ENCODE results near the gene TIMM17B. TPM values are rescaled to one million over a fixed set of nuclear protein-coding genes. Genes with fewer than 3 reads are reported as not detected.

The TIMM17B gene
- total RNA-seq, result 32.7 and 34.2 TPM in 2 replicates

DNA sequence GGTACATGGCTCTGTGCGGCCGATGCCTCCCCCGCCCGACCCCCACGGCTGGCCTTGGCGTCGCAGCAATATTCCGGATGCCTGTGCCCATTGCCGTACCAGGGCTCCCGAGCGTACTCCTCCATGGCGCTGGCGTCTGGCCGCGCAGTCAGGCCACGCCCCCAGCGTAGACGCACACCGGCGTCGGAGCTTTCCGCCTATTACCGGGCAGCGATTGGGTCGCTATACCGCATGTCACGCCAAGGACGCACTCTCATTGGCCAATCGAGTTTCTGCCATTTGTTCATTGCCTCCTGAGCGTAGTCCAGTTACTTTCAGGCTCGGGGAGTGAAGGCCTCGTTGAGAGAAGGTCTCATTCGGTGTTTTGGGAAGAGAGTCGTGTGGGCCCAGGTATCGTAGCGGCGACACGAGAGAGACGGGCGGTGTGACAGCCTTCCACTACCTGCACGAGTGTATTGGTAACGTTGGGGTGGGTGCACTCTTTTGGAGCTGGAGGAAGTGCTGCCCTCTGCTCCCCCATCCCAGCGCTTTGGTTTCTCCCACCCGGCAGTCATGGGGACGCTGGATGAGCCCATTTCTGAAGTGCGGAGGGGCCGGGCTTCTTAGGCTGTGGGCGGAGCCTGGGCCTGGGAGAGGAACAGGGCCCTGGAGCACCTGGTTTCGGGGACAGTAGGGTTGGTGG lies at the start of gene TIMM17B, which contains the start of gene PQBP1:
TIMM17B (minus strand) TSS at position 144 of the 682 bp plus-strand sequence; CDS start at position 125, 19 bp downstream.
PQBP1 (plus strand) TSS at position 306 of the 682 bp plus-strand sequence. CDS start 580 bp downstream, outside the sequence.
- peak; percentile 68 for DNase-seq (ENCODE audit: extremely low read depth, low read depth, low spot score)

DNA sequence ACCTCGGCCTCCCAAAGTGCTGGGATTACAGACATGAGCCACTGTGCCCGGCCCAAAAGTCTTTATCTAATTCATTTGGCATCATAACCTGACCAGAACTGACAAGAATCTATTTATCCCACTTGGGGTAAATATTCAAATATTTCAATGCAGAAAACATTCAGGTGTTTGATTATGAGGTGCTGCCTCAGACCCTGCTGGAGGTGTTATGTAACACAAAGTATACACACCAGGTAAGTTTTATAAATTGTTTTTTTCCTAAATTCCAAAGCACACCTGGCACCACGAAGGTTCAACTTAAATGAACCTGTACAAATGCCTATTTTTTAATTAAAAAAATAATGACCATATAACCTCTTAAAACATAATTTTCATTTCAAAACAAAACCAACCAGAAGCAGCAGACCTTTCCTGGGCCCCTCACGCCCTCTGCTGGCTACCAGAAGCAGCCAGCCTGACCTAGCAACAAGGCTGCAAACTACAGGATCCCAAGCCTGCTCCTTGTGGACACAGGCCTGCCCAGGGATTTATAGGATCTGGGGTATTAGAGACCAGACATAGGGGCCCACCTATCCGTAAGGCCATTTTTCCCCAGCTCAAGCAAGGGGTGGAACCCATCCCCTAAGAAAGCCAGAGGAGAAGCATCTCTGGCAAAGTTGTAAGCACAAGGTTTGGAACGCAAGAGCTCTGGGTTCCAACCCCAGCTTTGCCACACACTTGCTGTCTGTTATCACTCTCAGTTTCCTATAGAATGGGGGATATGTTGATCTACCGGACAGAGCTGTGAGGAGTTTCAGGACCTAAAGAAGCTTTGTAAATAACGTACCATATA lies 48.2 kb upstream of the TIMM17B start:
- no peak for DNase-seq (ENCODE audit: extremely low read depth, low read depth, low spot score)

DNA sequence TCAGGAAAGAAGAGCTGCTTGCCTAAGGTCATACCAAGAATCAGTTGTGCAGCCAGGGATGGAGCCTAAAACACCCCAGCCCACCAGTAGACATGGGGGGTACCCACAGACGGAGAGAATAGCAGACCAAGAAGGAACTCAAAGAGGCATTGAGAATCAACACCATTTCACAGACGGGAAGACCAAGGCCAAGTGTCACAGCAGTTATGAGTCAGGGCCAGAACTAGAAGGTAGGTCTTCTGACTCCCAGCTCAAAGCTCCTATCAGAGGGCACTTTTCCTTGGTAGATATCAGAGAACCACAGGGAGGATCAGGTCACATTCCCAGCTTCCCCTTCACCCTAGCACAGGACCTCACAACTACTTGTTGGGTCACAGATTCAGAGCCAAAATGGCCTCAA lies 45.3 kb upstream of the TIMM17B start:
- no peak for DNase-seq (ENCODE audit: extremely low read depth, low read depth, low spot score)

DNA sequence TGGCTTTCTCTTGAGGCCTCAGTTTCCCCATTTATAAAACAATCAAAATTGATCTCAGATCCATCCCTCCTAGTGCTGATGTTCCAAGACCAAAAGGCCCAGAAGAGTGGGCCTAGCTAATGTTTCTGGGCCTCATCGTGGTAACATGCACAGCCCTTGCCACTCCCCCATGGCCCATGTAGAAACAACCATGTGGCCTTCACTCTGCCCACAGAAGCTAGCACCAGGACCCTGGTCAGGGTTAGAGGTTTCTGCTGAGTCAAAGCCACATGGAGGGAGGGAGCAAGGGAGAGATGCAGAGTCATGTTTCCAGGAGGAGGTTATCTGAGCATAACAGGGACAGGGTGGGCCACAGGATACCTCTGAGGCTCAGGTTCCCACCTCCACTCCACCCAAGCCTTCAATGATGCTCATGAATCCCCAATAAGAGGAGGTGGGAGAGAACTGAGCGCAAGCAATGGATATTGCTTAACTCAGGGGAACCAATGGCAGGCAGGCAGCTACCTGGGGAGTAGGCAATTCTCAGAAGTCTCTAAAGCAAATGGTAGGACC lies 42.9 kb upstream of the TIMM17B start:
- DNase-seq (ENCODE audit: extremely low read depth, low read depth, low spot score), result no peak

DNA sequence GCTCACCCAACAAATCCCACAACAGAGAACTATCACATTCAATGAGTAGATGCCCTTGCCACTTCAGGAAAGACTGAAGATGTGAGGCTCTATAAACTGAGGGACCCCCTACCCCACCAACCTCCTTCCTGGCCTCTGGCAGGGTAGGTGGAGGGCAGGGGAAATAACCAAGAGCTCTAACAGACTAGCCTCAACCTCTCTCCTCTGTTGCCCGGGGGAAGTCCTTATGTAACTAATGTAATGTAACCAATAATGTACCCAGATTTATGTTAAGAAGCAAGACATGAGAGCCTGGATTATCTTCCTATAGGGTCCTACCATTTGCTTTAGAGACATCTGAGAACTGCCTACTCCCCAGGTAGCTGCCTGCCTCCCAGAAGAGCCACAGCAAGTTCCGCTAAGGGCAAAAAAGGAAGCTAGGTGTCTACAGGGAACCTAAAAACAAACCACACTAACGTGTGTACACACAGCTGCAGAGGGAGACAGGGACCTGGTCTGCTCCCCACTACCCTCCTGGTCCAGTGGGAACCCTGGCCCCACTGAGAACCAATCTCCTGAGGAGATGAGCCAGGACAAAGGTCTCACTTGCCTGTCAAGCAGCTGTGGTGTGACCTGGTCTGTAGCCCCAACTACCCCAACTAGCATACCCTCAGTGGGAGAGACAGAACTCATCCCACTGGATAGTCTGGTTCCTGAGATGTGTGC lies 42.1 kb upstream of the TIMM17B start:
- no peak for DNase-seq (ENCODE audit: extremely low read depth, low read depth, low spot score)

DNA sequence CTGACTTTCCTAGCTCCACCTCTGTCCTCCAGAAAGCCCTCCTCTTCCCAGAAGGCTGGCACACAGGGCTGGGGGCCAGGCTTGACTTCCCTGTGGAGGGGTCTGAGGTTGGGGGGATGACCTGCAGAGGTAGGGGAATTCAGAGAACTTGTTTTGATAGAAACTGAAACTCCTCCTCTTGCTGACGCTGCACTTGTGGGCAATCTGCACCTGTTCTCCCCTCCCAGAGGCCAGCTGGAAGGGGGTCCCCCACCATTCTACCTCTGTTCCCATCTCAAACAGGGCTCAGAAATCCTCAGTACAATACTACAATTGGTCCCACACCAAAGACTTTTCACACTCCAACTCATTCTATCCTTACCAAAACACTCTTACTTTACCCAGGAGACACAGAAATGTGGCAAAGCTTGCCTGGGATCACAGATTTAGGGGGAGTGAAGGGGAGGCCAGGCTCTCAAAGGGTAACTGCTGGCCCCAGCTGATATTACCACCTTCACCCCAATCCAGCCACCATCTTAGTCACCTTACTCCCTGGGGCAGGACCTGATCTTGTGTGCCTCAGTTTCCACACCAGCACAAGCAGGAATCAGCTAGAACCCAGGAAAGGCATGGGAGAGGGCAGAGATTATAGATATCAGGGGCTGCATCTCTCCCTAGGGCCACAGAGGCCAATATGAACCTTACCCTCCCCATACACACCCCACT lies 41.3 kb upstream of the TIMM17B start:
- DNase-seq (ENCODE audit: extremely low read depth, low read depth, low spot score), result no peak

DNA sequence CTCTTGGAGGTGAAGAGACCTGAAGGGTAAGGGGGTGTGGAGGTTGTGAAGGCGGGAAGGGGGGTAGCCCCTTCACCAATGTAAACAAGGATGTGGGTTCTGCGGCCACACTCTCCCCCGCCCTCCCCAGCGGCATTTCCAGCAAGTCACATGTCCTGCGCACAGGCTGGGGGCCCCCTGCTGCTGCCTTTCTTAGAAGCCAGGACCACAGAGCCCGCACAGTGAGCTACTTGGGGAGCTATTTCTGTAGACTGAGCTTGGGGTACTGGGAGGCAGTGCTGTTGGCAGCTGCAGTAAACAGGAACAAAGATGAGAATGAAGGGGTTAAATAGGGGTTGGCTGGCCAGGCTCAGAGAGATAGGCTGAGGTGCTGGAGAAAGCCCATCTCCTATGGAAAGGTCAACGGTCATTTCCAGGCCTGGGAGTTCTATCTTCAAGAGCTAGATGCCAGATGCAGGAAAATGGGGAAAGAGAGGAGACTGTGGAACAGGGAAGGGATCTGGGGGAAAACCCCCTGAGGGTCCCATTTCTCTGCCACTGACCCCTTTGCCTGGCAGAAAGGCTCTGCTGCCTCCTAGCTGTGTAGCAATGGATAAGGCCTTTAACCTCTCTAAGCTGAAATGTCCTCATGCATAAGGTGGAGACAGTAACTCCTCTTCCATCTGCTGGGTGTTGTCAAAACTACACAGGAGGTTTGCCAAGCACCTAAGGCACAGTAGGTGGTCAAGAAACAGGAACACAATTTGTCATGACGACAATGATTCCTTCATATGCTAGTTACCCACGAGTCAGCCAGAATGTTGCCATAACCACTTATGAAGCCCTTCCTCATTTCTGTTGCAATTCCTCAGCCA lies 39.7 kb upstream of the TIMM17B start:
- DNase-seq (ENCODE audit: extremely low read depth, low read depth, low spot score), result no peak

DNA sequence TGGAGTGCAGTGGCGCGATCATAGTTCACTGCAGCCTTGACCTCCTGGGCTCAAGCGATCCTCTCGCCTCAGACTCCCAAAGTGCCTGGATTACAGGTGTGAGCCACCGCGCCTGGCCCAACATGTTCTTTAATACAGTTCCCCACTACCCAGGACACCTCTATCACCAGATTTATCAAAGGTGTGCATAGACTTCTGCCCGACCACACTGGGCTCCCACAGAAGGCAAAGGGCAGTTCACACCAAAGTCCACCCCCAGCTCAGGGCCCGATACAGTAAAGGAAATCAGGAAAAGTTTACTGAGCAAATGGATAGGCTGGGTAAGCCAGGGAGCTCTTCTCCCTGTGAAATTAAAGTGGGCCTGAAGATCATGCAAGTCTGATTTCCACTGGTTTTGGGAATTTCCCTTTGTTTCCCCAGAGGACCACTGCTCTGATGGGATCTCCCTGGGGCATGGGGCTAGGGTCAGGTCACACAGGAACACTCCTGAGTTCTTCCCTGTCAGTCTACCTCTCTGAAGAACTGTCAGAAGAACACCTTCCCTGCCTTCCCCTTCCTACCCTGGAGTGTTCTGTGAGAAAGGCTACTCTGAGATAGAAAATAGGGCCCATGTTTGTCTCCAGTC lies 39.0 kb upstream of the TIMM17B start:
- DNase-seq (ENCODE audit: extremely low read depth, low read depth, low spot score), result no peak

DNA sequence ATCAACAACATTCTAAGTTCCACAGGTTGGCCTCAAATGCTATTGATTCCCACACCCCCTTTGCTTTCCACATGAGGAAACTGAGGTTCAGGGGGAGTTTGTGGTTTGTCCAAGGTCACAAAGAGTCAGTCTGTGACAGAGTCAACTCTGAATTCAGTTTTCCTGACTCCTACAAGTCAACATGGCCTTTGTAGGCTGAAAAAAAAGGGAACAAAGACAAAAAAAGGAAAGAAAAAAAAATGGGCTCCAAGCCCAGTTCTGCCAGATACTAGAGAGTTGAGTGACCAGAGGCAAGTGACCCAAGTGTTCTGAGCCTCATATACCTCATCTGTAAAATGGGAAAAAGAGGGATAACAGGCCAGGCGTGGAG lies 37.7 kb upstream of the TIMM17B start:
- DNase-seq (ENCODE audit: extremely low read depth, low read depth, low spot score), result no peak

DNA sequence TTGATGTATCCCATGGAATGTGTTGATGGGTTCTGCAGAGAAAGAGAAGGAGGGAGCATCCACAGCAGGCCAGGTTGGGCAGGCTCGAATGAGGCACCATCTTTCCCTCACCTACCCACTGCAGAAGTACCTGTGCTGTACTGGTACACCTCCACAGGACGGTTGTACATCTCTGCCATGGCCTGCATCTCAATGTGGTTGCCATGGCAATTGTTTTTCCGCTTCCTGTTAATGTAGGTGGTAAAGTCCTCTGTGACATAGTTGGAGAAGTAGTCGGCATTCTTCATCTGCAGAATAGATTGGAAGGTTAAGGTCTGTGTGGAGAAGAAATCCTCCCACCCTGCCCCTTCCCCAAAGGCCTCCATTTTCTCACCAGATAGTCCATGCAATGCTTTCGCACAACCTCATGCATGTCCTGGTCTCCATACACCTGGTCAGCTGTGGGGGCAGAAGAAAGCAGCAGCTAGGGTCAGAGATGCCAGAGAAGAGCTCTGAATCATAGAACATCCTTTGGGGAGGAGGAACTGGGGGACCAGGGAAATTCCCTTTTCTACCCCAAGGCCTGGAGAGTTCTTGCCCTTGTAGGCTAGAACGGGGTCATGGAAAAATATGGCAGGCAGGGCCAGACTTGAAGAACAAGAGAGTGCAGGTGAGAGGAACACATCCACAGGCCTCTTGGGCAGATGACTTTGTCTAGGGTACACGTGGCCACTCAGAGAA lies 37.2 kb upstream of the TIMM17B start:
- no peak for DNase-seq (ENCODE audit: extremely low read depth, low read depth, low spot score)

DNA sequence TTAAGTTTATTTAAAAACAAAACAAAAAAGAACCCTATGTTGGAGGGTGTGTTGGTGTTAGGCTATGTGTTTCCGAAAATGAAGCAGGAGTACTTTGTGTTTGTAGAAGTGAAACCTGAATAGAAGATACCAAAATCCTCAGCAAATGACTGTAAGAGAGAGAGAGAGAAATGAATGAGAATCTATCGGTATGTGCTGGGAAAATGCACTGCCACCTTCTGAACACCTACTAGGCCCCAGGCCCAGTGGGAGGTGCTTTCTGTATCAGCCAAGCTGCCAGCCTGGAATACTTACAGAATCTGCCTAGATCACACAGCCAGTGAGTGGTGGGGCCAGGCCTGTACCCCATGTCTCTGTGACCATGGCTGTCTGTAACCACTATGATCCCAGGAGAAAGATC lies 36.2 kb upstream of the TIMM17B start:
- no peak for DNase-seq (ENCODE audit: extremely low read depth, low read depth, low spot score)

DNA sequence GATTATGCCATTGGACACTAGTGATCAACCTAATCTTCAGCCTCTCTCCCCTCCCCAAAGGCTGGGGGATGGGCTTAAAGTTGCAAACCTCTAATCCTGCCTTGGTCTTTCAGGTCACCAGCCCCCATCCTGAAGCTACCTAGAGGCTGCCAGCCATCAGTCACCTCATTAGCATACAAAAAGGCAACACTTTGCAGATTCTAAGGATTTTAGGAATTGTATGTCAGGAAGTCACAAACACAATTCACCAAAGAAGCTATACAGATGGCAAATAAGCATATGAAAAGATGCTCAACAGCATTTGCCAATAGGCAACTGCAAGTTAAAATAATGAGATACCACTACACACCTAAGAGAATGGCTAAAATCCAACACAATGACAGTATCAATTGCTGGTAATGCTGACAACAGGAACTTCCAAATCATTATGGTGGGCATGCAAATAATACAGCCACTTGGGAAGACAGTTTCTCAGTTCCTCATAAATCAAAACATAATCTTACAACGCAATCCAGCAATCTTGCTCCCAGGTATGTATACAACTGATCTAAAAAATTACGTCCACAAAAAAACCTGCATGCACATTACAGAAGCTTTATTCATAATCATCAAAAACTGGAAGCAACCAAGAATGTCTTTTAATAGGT lies 30.3 kb upstream of the TIMM17B start:
- DNase-seq (ENCODE audit: extremely low read depth, low read depth, low spot score), result no peak

DNA sequence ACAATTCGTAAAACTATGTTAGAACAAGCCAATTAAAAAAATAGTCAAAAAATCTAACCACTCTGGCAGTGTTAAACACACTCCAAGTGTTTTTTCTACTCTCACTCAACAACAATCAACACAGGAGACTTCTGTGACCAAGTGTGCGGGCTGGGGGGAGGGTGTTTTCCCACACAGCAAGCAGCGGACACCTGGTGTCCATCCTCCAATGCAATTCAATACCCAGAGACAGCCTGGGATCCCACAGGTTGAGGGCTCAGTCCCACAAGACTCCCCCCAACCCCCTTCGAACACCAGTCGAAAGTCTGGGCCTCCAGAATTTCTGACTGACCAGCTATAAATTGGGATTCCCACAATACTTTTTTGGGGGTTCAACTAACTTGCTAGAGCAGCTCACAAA lies 29.6 kb upstream of the TIMM17B start:
- no peak for DNase-seq (ENCODE audit: extremely low read depth, low read depth, low spot score)

DNA sequence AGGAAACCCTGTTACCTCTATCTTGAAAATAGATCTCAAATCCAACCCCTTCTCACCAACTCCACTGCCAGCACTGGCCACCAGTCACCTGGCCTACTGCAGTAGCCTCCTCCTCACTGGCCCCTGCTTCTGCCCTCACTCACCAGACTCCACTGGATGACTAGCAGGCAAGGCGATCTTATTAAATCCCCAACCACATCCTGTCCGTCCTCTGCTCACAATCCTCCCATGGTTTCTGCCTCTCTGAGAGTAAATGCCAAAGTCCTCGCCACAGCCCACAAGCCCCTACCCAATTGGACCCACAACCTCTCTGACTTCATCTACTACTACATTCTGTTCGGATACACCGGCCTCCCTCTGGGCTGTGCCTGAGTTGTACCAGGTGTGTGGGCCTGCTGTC lies 26.7 kb upstream of the TIMM17B start:
- DNase-seq (ENCODE audit: extremely low read depth, low read depth, low spot score), result no peak

DNA sequence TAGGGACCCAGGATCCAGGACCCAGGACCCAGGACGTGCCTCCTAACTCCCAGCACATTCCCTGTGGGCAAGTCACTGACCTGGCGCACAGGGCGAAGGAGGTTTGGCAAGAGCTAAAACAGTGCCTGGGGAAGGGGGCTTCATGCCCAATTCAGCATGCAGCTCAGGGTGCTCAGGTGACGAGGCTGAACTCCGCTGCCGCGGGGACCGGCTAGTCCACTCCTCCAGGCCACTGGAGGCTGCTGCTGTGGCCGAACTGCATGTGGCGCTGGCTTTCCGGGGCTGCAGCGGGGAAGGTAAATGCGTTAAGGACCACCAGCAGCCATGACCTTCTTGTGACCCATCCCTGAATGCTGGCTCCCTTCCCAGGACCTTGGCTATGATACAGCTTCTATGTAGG lies 26.2 kb upstream of the TIMM17B start:
- DNase-seq (ENCODE audit: extremely low read depth, low read depth, low spot score), result no peak

DNA sequence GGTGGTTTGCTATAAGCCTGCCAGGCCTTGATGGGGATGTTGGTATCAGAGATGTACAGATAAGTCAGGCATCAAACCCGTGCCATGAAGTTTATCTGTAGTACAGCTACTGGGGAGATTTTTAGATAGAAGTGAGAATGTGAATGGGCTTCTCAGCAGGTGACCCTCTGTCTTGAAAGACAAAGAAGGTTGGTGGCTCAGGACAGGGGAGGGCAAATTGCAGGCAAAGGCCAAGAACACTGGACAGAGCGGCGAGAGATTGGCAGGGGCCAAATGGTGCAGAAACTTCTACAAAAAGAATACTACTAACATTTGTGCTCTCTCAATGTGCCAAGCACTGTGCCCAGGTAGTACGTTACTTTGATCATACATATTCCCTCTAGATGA lies 23.1 kb upstream of the TIMM17B start:
- DNase-seq (ENCODE audit: extremely low read depth, low read depth, low spot score), result no peak

DNA sequence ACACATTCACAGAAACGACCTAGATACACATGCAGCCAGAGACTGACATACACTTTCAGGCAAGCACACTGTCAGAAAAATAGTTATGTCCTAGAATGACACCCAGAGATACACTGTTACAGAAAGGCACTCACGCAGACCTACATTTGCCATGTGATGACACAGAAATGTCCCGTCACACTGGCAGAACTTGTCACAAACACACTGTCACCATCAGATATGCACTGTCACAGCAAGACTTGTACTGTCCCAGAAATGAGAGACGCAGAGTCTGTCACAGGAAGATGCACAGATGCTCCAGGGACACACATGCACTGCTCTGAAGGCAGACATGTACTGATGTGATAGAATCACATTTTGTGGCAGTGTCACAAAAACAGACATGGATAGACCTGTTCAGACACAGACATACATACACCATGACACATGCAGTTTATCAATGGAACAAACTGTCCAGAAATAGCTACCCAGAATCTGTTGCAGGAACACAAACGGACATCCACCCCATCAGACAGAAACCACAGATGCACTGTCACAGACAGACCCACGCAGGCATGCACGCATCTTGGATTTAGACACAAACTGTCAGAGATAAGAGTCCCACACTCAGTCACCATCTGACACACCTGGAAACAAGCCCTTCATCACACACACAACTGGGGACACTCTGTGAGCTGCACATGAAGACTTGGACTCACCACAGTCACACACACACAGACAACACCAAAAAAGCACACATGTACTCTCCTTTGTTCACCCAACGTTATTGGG lies 22.6 kb upstream of the TIMM17B start:
- no peak for DNase-seq (ENCODE audit: extremely low read depth, low read depth, low spot score)
